Measurements from ENCODE around the gene MGME1. TPM values are rescaled to one million over a fixed set of nuclear protein-coding genes. Genes with fewer than 3 reads are reported as not detected.

MGME1 gene
- total RNA-seq, 1 experiment from 2014 or later = 15.1 TPM

GRCh38 chr20:17992847-17993513, 24.2 kb downstream of the MGME1 start:
- peaks cover 5% of the 10 kb centered on the region for H3F3A ChIP-seq (ENCODE audit: low read length, unreplicated experiment)
- peak overlapping the region; percentile 14 for H3K4me2 ChIP-seq (ENCODE audit: low read length)
- H3K9me3 ChIP-seq (ENCODE audit: low read length) = no peaks in the 10 kb centered on the region
- no peak overlapping the region for H3K4me3 ChIP-seq (ENCODE audit: low read length)
- ATAC-seq = peak; percentile 79
- TF ChIP-seq, protein P1, sequence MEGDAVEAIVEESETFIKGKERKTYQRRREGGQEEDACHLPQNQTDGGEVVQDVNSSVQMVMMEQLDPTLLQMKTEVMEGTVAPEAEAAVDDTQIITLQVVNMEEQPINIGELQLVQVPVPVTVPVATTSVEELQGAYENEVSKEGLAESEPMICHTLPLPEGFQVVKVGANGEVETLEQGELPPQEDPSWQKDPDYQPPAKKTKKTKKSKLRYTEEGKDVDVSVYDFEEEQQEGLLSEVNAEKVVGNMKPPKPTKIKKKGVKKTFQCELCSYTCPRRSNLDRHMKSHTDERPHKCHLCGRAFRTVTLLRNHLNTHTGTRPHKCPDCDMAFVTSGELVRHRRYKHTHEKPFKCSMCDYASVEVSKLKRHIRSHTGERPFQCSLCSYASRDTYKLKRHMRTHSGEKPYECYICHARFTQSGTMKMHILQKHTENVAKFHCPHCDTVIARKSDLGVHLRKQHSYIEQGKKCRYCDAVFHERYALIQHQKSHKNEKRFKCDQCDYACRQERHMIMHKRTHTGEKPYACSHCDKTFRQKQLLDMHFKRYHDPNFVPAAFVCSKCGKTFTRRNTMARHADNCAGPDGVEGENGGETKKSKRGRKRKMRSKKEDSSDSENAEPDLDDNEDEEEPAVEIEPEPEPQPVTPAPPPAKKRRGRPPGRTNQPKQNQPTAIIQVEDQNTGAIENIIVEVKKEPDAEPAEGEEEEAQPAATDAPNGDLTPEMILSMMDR (conservative IDR thresholded peaks at IDR 0.05; ENCODE audit: low read depth, low read length) = no peak
- TF ChIP-seq EZH2 (IDR thresholded peaks at IDR 0.05; ENCODE audit: low read length, unreplicated experiment) (no peak), EZH2phosphoT487 (IDR thresholded peaks at IDR 0.05; ENCODE audit: borderline replicate concordance, low read length) (no peak)
- no TSS peak for BruUV-seq (replicated peaks)
- H4K20me1 ChIP-seq (ENCODE audit: low read length) = 0 out of 2 replicates have a peak, but pooled peaks cover 4% of the 10 kb centered on the region
- peaks cover 8% of the 10 kb centered on the region for H3K36me3 ChIP-seq (ENCODE audit: low read depth, low read length)
- H3K27ac ChIP-seq (ENCODE audit: low read length) = peak overlapping the region; percentile 41
- H3K4me1 ChIP-seq (ENCODE audit: insufficient read depth, low read length) = peaks cover 46% of the 10 kb centered on the region
- intact Hi-C loops (cut with micrococcal nuclease) = loop anchor here (1.0 to 10.0 kb wide), 5 partner anchors 26 to 458 kb away; partner anchors contain the start of genes BFSP1 and RRBP1
- CTCF ChIA-PET = interaction anchor here (1.1 to 1.5 kb wide), 2 partner anchors 26 to 35 kb away, joined by 5 to 7 read pairs; no protein-coding TSS in a partner anchor
- no peaks in the 10 kb centered on the region for H3K27me3 ChIP-seq (ENCODE audit: low read length)
- peak; percentile 73 for DNase-seq
- no peaks in the 10 kb centered on the region for H3K79me2 ChIP-seq (ENCODE audit: low read length)
- H2AFZ ChIP-seq (ENCODE audit: low read length) = no peak overlapping the region
- H3K9me2 ChIP-seq (replicated peaks; ENCODE audit: low read length) = no peaks in the 10 kb centered on the region
- POLR2A ChIA-PET (ENCODE audit: unreplicated experiment) = interaction anchor here (0.6 kb wide), 1 partner anchor 30 kb away, joined by 8 read pairs; no protein-coding TSS in a partner anchor
- H3K9ac ChIP-seq (ENCODE audit: low read length) = no peak overlapping the region

GRCh38 chr20:17993546-17993945, 24.7 kb downstream of the MGME1 start:
- peak overlapping the region; percentile 41 for H3K27ac ChIP-seq (ENCODE audit: low read length)
- no peak overlapping the region for H3K9ac ChIP-seq (ENCODE audit: low read length)
- H3K4me3 ChIP-seq (ENCODE audit: low read length) = no peak overlapping the region
- H3K36me3 ChIP-seq (ENCODE audit: low read depth, low read length) = peaks cover 5% of the 10 kb centered on the region
- H2AFZ ChIP-seq (ENCODE audit: low read length) = no peak overlapping the region
- peaks cover 5% of the 10 kb centered on the region for H3F3A ChIP-seq (ENCODE audit: low read length, unreplicated experiment)
- no peaks in the 10 kb centered on the region for H3K27me3 ChIP-seq (ENCODE audit: low read length)
- H3K4me1 ChIP-seq (ENCODE audit: insufficient read depth, low read length) = peaks cover 46% of the 10 kb centered on the region
- ATAC-seq (peak; percentile 8; the same call in 1 of the 2 replicates), DNase-seq (no peak)
- no peaks in the 10 kb centered on the region for H3K9me3 ChIP-seq (ENCODE audit: low read length)
- ChIA-PET POLR2A (ENCODE audit: unreplicated experiment) (interaction anchor here (0.6 kb wide), 1 partner anchor 31 kb away, joined by 8 read pairs; no protein-coding TSS in a partner anchor), CTCF (interaction anchor here (1.1 to 1.5 kb wide), 2 partner anchors 26 to 35 kb away, joined by 5 to 7 read pairs; no protein-coding TSS in a partner anchor)
- peak overlapping the region; percentile 14; the same call in 1 of the 2 replicates for H3K4me2 ChIP-seq (ENCODE audit: low read length)
- BruUV-seq (replicated peaks) = no TSS peak
- 0 out of 2 replicates have a peak, but pooled peaks cover 4% of the 10 kb centered on the region for H4K20me1 ChIP-seq (ENCODE audit: low read length)
- H3K79me2 ChIP-seq (ENCODE audit: low read length) = no peaks in the 10 kb centered on the region
- no peaks in the 10 kb centered on the region for H3K9me2 ChIP-seq (replicated peaks; ENCODE audit: low read length)
- TF ChIP-seq, protein P1 (conservative IDR thresholded peaks at IDR 0.05; ENCODE audit: low read depth, low read length) = no peak
- TF ChIP-seq EZH2phosphoT487 (IDR thresholded peaks at IDR 0.05; ENCODE audit: borderline replicate concordance, low read length) = no peak
- TF ChIP-seq EZH2 (IDR thresholded peaks at IDR 0.05; ENCODE audit: low read length, unreplicated experiment) = no peak
- intact Hi-C loops (cut with micrococcal nuclease) = loop anchor here (1.0 to 10.0 kb wide), 5 partner anchors 26 to 459 kb away; partner anchors contain the start of genes BFSP1 and RRBP1
